Liver (tissue), 9 donors: ENCODE data around the gene WWC1. TPM values are rescaled to one million over a fixed set of nuclear protein-coding genes. Genes with fewer than 3 reads are reported as not detected.

Source experiments
- DNase-seq: peaks from one replicate; pipeline ENCODE4 v3.0.0-alpha.2; 2017; ENCODE audit warnings: low spot score
- H3K27ac ChIP-seq, 2 donors: one replicate each; pipeline ENCODE4 v1.7.0; 2013; ENCODE audit warnings: inconsistent platforms in 2 of 2, low read length in 2 of 2, control low read depth in 1 of 2, low read depth in 1 of 2, mild to moderate bottlenecking in 1 of 2
- H3K27me3 ChIP-seq, 4 donors: one replicate each; pipeline versions ENCODE4 v1.6.1 to v1.7.0; 2013; ENCODE audit warnings: low read length in 3 of 4, inconsistent platforms in 1 of 4, mild to moderate bottlenecking in 1 of 4, moderate library complexity in 1 of 4; ENCODE audit not compliant: control insufficient read depth in 4 of 4, insufficient read depth in 4 of 4
- H3K36me3 ChIP-seq, 4 donors: one replicate each; pipeline versions ENCODE4 v1.6.1 to v1.7.0; 2013; ENCODE audit warnings: low read length in 3 of 4, mild to moderate bottlenecking in 3 of 4, low read depth in 1 of 4, moderate library complexity in 1 of 4; ENCODE audit not compliant: control insufficient read depth in 4 of 4, insufficient read depth in 3 of 4
- H3K4me1 ChIP-seq, 4 donors: one replicate each; pipeline versions ENCODE4 v1.6.1 to v1.7.0; 2013; ENCODE audit warnings: low read length in 3 of 4, mild to moderate bottlenecking in 3 of 4, moderate library complexity in 1 of 4; ENCODE audit not compliant: control insufficient read depth in 4 of 4, insufficient read depth in 4 of 4
- H3K4me3 ChIP-seq, 3 donors: one replicate each; pipeline versions ENCODE4 v1.6.1 to v1.7.0; 2013; ENCODE audit warnings: low read length in 3 of 3, control low read depth in 1 of 3, low read depth in 1 of 3, mild to moderate bottlenecking in 1 of 3
- H3K9ac ChIP-seq, 2 donors: one replicate each; pipeline ENCODE4 v1.7.0; 2013; ENCODE audit warnings: low read length in 2 of 2, mild to moderate bottlenecking in 2 of 2, moderate library complexity in 2 of 2, control low read depth in 1 of 2, low read depth in 1 of 2
- H3K9me3 ChIP-seq, 4 donors: one replicate each; pipeline versions ENCODE4 v1.6.1 to v1.7.0; 2013; ENCODE audit warnings: low read length in 3 of 4; ENCODE audit not compliant: control insufficient read depth in 4 of 4
- EGR1 ChIP-seq, 2 donors: IDR thresholded peaks; 2 replicates each; pipeline ENCODE4 v1.6.1; 2016 to 2018; ENCODE audit warnings: antibody characterized with exemption in 2 of 2, low read depth in 2 of 2
- FOXA1 ChIP-seq: IDR thresholded peaks from 2 replicates; pipeline ENCODE4 v1.6.1; 2016; ENCODE audit warnings: antibody characterized with exemption
- FOXA2 ChIP-seq: IDR thresholded peaks from 2 replicates; pipeline ENCODE4 v1.6.1; 2016; ENCODE audit warnings: antibody characterized with exemption
- HNF4A ChIP-seq, 2 donors: conservative IDR thresholded peaks; 2 replicates each; pipeline ENCODE4 v1.6.1; 2016; ENCODE audit warnings: antibody characterized with exemption in 2 of 2, mild to moderate bottlenecking in 2 of 2
- JUND ChIP-seq, 2 donors: IDR thresholded peaks; 2 replicates each; pipeline ENCODE4 v1.6.1; 2016; ENCODE audit warnings: antibody characterized with exemption in 2 of 2
- NR2F2 ChIP-seq: IDR thresholded peaks from 2 replicates; pipeline ENCODE4 v1.6.1; 2016; ENCODE audit warnings: antibody characterized with exemption
- RAD21 ChIP-seq, 2 donors: IDR thresholded peaks; 2 replicates each; pipeline ENCODE4 v1.6.1; 2016; ENCODE audit warnings: antibody characterized with exemption in 2 of 2, mild to moderate bottlenecking in 2 of 2
- RXRA ChIP-seq, 2 donors: IDR thresholded peaks; 2 replicates each; pipeline ENCODE4 v1.6.1; 2017 to 2018; ENCODE audit warnings: antibody characterized with exemption in 2 of 2, mild to moderate bottlenecking in 1 of 2
- SP1 ChIP-seq: IDR thresholded peaks from 2 replicates; pipeline ENCODE4 v1.6.1; 2018; ENCODE audit warnings: antibody characterized with exemption, mild to moderate bottlenecking
- TAF1 ChIP-seq: conservative IDR thresholded peaks from 2 replicates; pipeline ENCODE4 v1.6.1; 2016; ENCODE audit warnings: antibody characterized with exemption, mild to moderate bottlenecking
- YY1 ChIP-seq: IDR thresholded peaks from 2 replicates; pipeline ENCODE4 v1.6.1; 2016; ENCODE audit warnings: antibody characterized with exemption, mild to moderate bottlenecking
- WGBS: extraction: QIAGEN DNeasy Blood & Tissue Kit; methylation state at CpG from one replicate; pipeline ENCODE4 v1.1.7; 2013; 5-methylcytosine and 5-hydroxymethylcytosine counted together
- polyA plus RNA-seq, 2 donors: library from polyadenylated mRNA; stranded (reverse) in 1 of 2; unstranded in 1 of 2; fragments of 200-250 nt in 1 of 2; fragments of >200 nt in 1 of 2; fragmentation: Nextera tagmentation in 1 of 2; extraction: Ambion mirVana in 1 of 2; gene quantifications; one replicate each; pipeline versions ENCODE4 v1.2.1 to v1.2.3, GENCODE V29; 2013 to 2015
- total RNA-seq, 2 donors: library from RNA; depleted of rRNA; stranded (reverse); fragments of >200 nt; gene quantifications; one replicate each; pipeline ENCODE4 v1.2.3, GENCODE V29; 2014
- TF ChIP-seq, protein P1 (sequence below): IDR thresholded peaks from 2 replicates; pipeline ENCODE4 v1.6.1; 2016; ENCODE audit warnings: antibody characterized with exemption
- TF ChIP-seq, protein P2 (sequence below): IDR thresholded peaks from 2 replicates; pipeline ENCODE4 v1.6.1; 2016; ENCODE audit warnings: antibody characterized with exemption, mild to moderate bottlenecking
- TF ChIP-seq, protein P3 (sequence below): fragments of 150-350 bp; IDR thresholded peaks from 2 replicates; pipeline ENCODE4 v1.5.1; 2017; ENCODE audit warnings: improper control_type of control experiment, low read depth, low read length; ENCODE audit not compliant: missing input control
- TF ChIP-seq, protein P4 (sequence below): IDR thresholded peaks from 2 replicates; pipeline ENCODE4 v1.6.1; 2016; ENCODE audit warnings: antibody characterized with exemption
- donor health status: healthy.
- donor health status: healthy.
- donor health status: healthy.
- donor health status: healthy.
- donor health status: healthy.

The WWC1 gene
- total and polyA plus RNA-seq, 4 donors: 5.9 to 25.1 (median 14.8) TPM

DNA sequence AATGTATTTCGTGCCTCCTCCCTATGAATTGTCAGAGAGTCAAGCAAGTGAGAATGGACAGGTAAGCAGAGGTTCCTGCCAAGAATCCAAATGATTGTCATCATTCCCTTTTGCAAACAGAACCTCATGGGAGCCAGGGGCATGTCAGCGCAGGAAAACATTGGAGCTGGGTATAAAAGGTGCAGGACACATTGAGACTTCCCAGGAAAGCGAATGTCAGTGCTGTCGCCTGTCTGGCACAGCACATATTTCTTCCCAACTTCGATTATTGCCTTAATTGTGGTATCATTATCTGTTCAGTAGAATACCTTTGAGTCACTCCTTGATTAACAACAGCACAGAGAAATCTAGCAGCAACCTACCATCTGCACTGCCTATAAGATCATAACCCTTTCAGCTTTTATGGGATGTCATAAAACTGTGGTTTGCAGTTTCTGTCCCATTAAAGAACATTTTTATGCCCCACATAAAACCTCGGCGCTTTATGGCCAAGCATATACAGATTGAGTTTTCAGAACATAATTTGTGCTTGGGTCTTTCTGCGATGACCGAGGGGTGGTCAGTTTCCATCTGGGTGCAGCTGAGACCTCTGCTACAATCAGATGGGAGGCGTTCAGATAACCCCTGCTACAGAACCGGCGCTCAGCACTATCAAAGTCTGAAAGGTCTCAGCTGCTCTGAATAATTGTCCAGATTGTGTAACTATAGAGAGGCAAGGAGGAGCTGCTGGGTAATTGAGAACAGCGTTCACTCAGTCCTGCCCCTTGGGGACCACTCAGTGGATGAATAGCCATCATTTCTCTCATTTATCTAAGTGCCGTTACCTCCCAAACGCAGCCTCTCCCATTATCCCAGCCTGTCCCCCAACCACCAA, 30.9 kb upstream of the WWC1 start:
- TF ChIP-seq TAF1 (no peak), RXRA (IDR thresholded peaks at IDR 0.05) (no peak), EGR1 (IDR thresholded peaks at IDR 0.05; ENCODE audit: low read depth in 2 of 2) (no peak), YY1 (no peak), NR2F2 (no peak), RAD21 (IDR thresholded peaks at IDR 0.05) (no peak)
- TF ChIP-seq, protein P1, sequence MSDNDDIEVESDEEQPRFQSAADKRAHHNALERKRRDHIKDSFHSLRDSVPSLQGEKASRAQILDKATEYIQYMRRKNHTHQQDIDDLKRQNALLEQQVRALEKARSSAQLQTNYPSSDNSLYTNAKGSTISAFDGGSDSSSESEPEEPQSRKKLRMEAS: no peak
- TF ChIP-seq, protein P2, sequence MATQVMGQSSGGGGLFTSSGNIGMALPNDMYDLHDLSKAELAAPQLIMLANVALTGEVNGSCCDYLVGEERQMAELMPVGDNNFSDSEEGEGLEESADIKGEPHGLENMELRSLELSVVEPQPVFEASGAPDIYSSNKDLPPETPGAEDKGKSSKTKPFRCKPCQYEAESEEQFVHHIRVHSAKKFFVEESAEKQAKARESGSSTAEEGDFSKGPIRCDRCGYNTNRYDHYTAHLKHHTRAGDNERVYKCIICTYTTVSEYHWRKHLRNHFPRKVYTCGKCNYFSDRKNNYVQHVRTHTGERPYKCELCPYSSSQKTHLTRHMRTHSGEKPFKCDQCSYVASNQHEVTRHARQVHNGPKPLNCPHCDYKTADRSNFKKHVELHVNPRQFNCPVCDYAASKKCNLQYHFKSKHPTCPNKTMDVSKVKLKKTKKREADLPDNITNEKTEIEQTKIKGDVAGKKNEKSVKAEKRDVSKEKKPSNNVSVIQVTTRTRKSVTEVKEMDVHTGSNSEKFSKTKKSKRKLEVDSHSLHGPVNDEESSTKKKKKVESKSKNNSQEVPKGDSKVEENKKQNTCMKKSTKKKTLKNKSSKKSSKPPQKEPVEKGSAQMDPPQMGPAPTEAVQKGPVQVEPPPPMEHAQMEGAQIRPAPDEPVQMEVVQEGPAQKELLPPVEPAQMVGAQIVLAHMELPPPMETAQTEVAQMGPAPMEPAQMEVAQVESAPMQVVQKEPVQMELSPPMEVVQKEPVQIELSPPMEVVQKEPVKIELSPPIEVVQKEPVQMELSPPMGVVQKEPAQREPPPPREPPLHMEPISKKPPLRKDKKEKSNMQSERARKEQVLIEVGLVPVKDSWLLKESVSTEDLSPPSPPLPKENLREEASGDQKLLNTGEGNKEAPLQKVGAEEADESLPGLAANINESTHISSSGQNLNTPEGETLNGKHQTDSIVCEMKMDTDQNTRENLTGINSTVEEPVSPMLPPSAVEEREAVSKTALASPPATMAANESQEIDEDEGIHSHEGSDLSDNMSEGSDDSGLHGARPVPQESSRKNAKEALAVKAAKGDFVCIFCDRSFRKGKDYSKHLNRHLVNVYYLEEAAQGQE: no peak
- TF ChIP-seq, protein P3, sequence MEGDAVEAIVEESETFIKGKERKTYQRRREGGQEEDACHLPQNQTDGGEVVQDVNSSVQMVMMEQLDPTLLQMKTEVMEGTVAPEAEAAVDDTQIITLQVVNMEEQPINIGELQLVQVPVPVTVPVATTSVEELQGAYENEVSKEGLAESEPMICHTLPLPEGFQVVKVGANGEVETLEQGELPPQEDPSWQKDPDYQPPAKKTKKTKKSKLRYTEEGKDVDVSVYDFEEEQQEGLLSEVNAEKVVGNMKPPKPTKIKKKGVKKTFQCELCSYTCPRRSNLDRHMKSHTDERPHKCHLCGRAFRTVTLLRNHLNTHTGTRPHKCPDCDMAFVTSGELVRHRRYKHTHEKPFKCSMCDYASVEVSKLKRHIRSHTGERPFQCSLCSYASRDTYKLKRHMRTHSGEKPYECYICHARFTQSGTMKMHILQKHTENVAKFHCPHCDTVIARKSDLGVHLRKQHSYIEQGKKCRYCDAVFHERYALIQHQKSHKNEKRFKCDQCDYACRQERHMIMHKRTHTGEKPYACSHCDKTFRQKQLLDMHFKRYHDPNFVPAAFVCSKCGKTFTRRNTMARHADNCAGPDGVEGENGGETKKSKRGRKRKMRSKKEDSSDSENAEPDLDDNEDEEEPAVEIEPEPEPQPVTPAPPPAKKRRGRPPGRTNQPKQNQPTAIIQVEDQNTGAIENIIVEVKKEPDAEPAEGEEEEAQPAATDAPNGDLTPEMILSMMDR: no peak
- 83% methylated on average over 15 of the region's 15 CpGs for WGBS
- no peak for DNase-seq

DNA sequence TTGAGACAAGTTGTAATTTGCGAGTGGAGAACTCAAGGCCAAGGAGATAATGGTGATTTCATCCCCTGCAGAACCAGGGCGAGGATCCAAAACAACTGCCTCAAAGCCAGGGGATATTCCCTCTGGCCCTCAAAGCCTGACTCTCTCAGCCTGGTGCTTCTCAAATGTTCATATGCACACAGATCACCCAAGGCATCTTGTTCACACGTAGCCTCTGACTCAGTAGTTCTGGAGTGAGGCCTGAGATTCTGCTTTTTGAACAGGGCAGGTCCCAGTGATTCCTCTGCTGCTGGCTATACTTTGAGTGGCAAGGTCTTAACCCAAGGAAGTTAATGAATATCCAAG, 30.2 kb upstream of the WWC1 start:
- Histone ChIP-seq H3K9me3 (no peaks in the 10 kb centered on the region), H3K9ac (no peak overlapping the region), H3K36me3 (peaks cover 0 to 5% (median 0%) of the 10 kb centered on the region in 4 donors), H3K4me1 (no peaks in the 10 kb centered on the region), H3K27ac (no peak overlapping the region), H3K27me3 (no peaks in the 10 kb centered on the region), H3K4me3 (no peak overlapping the region)
- no peak for DNase-seq
- WGBS: 71% methylated on average over 3 of the region's 3 CpGs
- no peak for TF ChIP-seq EGR1 (IDR thresholded peaks at IDR 0.05; ENCODE audit: low read depth in 2 of 2)
- no peak for TF ChIP-seq NR2F2
- TF ChIP-seq RAD21 (IDR thresholded peaks at IDR 0.05): no peak
- TF ChIP-seq FOXA2: no peak
- no peak for TF ChIP-seq JUND (IDR thresholded peaks at IDR 0.05)
- TF ChIP-seq, protein P3: no peak
- TF ChIP-seq RXRA (IDR thresholded peaks at IDR 0.05): no peak
- no peak for TF ChIP-seq HNF4A (conservative IDR thresholded peaks at IDR 0.05)
- TF ChIP-seq SP1: no peak
- TF ChIP-seq, protein P4, sequence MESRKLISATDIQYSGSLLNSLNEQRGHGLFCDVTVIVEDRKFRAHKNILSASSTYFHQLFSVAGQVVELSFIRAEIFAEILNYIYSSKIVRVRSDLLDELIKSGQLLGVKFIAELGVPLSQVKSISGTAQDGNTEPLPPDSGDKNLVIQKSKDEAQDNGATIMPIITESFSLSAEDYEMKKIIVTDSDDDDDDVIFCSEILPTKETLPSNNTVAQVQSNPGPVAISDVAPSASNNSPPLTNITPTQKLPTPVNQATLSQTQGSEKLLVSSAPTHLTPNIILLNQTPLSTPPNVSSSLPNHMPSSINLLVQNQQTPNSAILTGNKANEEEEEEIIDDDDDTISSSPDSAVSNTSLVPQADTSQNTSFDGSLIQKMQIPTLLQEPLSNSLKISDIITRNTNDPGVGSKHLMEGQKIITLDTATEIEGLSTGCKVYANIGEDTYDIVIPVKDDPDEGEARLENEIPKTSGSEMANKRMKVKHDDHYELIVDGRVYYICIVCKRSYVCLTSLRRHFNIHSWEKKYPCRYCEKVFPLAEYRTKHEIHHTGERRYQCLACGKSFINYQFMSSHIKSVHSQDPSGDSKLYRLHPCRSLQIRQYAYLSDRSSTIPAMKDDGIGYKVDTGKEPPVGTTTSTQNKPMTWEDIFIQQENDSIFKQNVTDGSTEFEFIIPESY: no peak
- no peak for TF ChIP-seq FOXA1

More for the DNA sequence above, 30.9 kb upstream of the WWC1 start:
- no peaks in the 10 kb centered on the region for H3K27me3 ChIP-seq
- H3K9ac ChIP-seq: no peak overlapping the region
- H3K36me3 ChIP-seq: peaks cover 0 to 5% (median 0%) of the 10 kb centered on the region in 4 donors
- H3K27ac ChIP-seq: no peak overlapping the region
- H3K9me3 ChIP-seq: no peaks in the 10 kb centered on the region
- no peak overlapping the region for H3K4me3 ChIP-seq
- no peaks in the 10 kb centered on the region for H3K4me1 ChIP-seq
